Lower lobe of right lung (tissue), 2 donors: Measurements from ENCODE around the gene AMIGO3. TPM values are rescaled to one million over a fixed set of nuclear protein-coding genes. Genes with fewer than 3 reads are reported as not detected.

Experiments used
- ATAC-seq, 2 donors: fragments of 200-7000 bp; cut with Tn5 transposase; one replicate each; pipeline ENCODE4 v1.9.1; 2020 to 2022; ENCODE audit warnings: mild to moderate bottlenecking in 2 of 2, moderate library complexity in 2 of 2
- DNase-seq: peaks from one replicate; pipeline ENCODE4 v3.0.0-alpha.2; 2020
- H3K27ac ChIP-seq: fragments of 200-600 bp; one replicate; pipeline ENCODE4 v1.8.0; 2022
- H3K27me3 ChIP-seq: fragments of 200-600 bp; one replicate; pipeline ENCODE4 v1.8.0; 2022; ENCODE audit warnings: low read depth
- H3K36me3 ChIP-seq: fragments of 200-600 bp; one replicate; pipeline ENCODE4 v1.8.0; 2022; ENCODE audit warnings: mild to moderate bottlenecking
- H3K4me1 ChIP-seq: fragments of 200-600 bp; one replicate; pipeline ENCODE4 v1.8.0; 2022
- H3K4me3 ChIP-seq: fragments of 200-600 bp; one replicate; pipeline ENCODE4 v1.8.0; 2022; ENCODE audit warnings: mild to moderate bottlenecking
- H3K9me3 ChIP-seq: fragments of 200-600 bp; one replicate; pipeline ENCODE4 v1.8.0; 2022
- CTCF ChIP-seq: fragments of 200-600 bp; IDR thresholded peaks from one replicate; pipeline ENCODE4 v1.8.0; 2022; ENCODE audit warnings: antibody characterized with exemption, mild to moderate bottlenecking
- intact Hi-C: fragments of 100-400 bp; cut with DNase I; formaldehyde crosslinking; loops from one replicate; pipeline ENCODE4 v1.11.0; 2022
- total RNA-seq: library from RNA; stranded (reverse); fragmentation: NEBNext Ultra II Directional; extraction: Animal tissue kit (Norgen Biotek cat#: 25700); gene quantifications from one replicate; pipeline ENCODE4 v1.2.1, GENCODE V29; 2021
- donor health status: DM: no; HTN: yes; CAD: no; lungs with severe emphysema.

Gene AMIGO3
- total RNA-seq, 1 donor from 2014 or later: not detected

GRCh38 chr3:49716691-49717210, 2.7 kb downstream of the AMIGO3 start:
- no peaks in the 10 kb centered on the region for H3K27me3 ChIP-seq
- peaks cover 32% of the 10 kb centered on the region for H3K36me3 ChIP-seq
- H3K27ac ChIP-seq: no peak overlapping the region
- intact Hi-C loops: no loop called here
- H3K9me3 ChIP-seq: no peaks in the 10 kb centered on the region
- no peak for TF ChIP-seq CTCF
- no peak for ATAC-seq
- H3K4me3 ChIP-seq: no peak overlapping the region
- DNase-seq: no peak
- H3K4me1 ChIP-seq: peaks cover 19% of the 10 kb centered on the region

- no peak for DNase-seq
Observed at GRCh38 chr3:49716169-49716568, 3.3 kb downstream of the AMIGO3 start.

GRCh38 chr3:49715611-49716121, 3.8 kb downstream of the AMIGO3 start:
- ATAC-seq: no peak
- no peak for TF ChIP-seq CTCF
- intact Hi-C loops: no loop called here
- no peak for DNase-seq
- Histone ChIP-seq H3K4me3 (no peak overlapping the region), H3K36me3 (peaks cover 28% of the 10 kb centered on the region), H3K4me1 (peaks cover 19% of the 10 kb centered on the region), H3K27ac (no peak overlapping the region), H3K27me3 (no peaks in the 10 kb centered on the region), H3K9me3 (no peaks in the 10 kb centered on the region)

More at GRCh38 chr3:49716169-49716568, 3.3 kb downstream of the AMIGO3 start:
- H3K4me1 ChIP-seq: peaks cover 19% of the 10 kb centered on the region
- intact Hi-C loops: no loop called here
- H3K27me3 ChIP-seq: no peaks in the 10 kb centered on the region
- no peak for TF ChIP-seq CTCF
- no peak overlapping the region for H3K27ac ChIP-seq
- ATAC-seq: no peak
- H3K36me3 ChIP-seq: peaks cover 28% of the 10 kb centered on the region
- no peak overlapping the region for H3K4me3 ChIP-seq
- H3K9me3 ChIP-seq: no peaks in the 10 kb centered on the region

DNA sequence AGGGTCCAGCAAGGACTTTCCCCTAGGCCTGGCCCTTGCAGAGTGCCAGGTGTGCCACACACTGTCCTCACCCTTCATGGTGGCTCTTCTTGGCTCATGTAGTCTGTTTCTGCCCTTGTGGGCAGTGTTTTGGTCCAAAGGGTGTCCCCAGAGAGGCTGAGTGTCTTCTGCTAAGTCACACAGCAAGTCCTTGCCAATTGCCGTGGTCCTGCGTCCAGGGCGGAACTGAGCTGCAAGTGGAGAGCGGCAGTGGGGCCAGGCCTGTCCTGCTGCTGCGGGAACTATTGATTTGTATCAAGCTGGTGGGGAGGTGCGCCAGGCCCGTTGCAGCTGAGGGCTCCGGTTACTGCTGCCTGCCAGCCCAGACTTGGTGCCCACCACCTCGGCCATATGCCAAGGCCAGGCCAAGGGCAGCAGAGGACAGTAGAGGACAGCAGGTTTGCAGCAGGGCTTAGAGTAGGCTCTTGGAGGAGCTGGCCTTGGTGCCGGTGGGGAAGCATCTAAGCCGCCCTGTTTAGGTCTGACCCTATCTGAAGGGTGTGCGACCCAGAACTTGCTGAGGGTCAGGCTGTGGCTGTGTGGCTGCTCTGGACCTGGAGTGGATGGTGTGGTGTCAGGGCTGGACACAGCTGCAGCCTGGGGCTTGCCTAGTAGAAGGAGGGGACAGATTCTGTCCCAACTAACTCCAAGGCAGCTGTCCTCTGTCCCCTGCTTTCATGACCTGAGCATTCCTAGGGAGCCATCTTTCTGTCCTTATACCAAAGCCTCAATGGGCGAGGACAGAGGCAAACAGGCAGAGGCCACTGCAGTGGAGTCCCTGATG, 4.5 kb downstream of the AMIGO3 start:
- intact Hi-C loops: no loop called here
- DNase-seq: no peak

More for the DNA sequence above, 4.5 kb downstream of the AMIGO3 start:
- ATAC-seq: no peak
- Histone ChIP-seq H3K9me3 (no peaks in the 10 kb centered on the region), H3K4me3 (no peak overlapping the region), H3K27ac (no peak overlapping the region), H3K27me3 (no peaks in the 10 kb centered on the region), H3K4me1 (peaks cover 15% of the 10 kb centered on the region), H3K36me3 (peaks cover 26% of the 10 kb centered on the region)
- TF ChIP-seq CTCF: no peak
